SIG-M5 treated with dmso at 0.1 percent for 504 hours (cell line): Measurements from ENCODE around the gene PYGB.

Source experiments
- DNase-seq: peaks from one replicate; lab custom pipeline; 2025; ENCODE audit not compliant: unreplicated experiment; lab: John Stamatoyannopoulos, UW

The PYGB gene

GRCh38 chr20:25215521-25215920, 32.4 kb upstream of the PYGB start:
- no peak for DNase-seq

- DNase-seq, result no peak
These were observed 31.5 kb upstream of the PYGB start for GRCh38 chr20:25216199-25216945.

DNA sequence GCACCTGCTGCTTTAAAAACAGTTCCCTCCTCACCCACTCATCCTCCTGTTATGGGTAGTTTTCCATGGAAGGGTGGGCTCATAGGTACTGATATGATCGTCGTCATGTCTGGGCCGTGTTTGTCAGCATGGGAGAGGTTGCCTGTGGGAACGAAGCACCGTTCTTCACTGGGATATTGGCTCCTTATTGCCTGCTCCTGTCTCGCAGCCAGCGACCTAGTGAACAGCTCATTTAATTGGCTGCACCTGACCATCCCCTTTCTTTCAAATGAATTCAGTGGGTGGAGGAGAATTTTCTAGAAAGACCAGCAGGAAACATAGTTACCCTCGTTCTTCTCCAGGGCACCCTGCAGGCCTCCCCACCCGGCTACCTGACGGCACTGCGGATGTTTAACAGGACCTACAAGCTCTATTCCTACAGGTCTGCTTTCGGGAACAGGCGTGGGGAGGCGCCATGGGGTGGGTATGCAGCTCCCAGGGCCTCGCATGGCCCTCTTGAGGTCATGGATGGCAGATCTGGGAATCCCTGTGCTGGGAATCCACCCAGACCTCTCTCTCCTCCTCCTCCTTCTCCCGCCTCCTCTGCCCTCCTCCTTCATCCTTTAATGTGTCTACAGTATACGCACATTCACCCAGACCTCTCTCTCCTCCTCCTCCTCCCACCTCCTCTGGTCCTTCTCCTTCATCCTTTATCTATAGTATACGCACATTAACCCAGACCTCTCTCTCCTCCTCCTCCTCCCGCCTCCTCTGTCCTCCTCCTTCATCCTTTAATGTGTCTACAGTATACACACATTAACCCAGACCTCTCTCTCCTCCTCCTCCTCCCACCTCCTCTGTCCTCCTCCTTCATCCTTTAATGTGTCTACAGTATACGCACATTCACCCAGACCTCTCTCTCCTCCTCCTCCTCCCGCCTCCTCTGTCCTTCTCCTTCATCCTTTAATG, 30.4 kb upstream of the PYGB start:
- no peak for DNase-seq

- no peak for DNase-seq
These were observed 29.8 kb upstream of the PYGB start for GRCh38 chr20:25218109-25218486.

DNA sequence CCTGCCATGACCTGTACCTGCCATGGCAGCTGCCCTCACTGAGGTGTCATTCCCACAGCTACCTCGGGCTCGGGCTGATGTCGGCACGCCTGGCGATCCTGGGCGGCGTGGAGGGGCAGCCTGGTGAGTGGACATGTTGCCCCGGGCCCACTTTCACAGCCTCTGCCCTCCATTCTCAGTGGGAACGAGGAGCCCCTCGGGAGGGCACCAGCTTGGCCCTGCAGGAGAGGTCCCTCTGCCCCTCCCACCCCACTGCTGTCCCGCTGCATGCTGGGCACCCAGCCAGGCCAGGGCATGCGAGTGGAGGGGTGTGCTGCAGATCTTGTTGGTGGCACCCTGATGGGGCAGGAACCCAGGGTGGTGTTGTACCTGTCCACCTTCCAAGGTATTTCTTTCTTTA, 29.4 kb upstream of the PYGB start:
- DNase-seq, result no peak

- DNase-seq, result no peak
These were observed 28.5 kb upstream of the PYGB start for GRCh38 chr20:25219365-25219764.

GRCh38 chr20:25220021-25220730, 27.7 kb upstream of the PYGB start:
- no peak for DNase-seq

- DNase-seq, result no peak
These were observed 26.9 kb upstream of the PYGB start for GRCh38 chr20:25220810-25221591.

- DNase-seq, result no peak
These were observed 26.1 kb upstream of the PYGB start for GRCh38 chr20:25221592-25222460.

DNA sequence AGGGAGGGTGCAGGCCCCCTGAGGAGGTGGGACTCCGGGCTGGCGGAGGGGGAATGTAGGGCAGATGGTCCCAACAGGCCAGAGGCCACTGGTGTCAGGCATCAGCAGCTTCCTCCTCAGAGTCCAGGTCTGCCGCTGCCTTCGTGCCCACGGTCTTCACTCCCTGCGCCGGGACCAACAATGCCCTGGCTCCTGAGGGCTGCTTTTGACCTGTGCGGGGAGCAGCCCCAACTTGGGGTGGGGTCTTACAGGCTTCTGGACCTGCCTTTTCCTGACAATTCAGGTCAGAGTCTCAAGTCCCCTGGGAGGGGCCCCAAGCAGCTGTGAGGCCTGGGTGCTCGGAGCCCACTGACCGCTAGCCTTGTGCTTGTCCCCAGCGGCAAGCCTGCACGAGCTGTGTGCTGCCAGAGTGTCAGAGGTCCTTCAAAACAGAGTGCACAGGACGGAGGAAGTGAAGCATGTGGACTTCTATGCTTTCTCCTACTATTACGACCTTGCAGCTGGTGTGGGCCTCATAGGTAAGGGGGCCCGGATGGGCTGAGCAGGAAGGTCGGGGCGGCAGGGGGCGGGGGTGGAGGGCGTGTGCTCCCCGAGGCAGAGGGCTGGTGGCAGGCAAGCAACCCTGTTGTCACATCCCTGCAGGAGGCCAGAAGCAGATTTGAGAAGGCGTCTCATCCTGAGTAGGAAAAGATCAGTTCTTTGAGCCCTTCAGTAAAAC, 25.3 kb upstream of the PYGB start:
- no peak for DNase-seq

GRCh38 chr20:25223179-25223661, 24.7 kb upstream of the PYGB start:
- no peak for DNase-seq

GRCh38 chr20:25223765-25224720, 23.8 kb upstream of the PYGB start:
- no peak for DNase-seq

DNA sequence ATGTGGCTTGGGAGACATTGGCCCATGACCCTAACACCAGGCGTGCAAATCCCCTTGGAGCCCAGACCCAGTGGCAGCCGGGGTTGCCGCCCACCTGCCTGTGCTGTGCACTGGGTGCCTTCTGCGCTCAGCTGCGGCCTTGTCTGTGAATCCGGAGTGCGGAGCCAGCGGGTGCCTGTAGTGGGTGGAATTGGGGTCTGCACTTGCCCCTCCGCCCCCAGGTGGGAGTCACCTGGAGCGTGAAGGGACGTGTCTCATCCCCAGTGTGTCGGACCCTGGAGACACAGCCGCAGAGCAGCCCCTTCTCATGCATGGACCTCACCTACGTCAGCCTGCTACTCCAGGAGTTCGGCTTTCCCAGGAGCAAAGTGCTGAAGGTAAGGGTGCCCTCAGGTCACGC, 22.9 kb upstream of the PYGB start:
- DNase-seq, result no peak

DNA sequence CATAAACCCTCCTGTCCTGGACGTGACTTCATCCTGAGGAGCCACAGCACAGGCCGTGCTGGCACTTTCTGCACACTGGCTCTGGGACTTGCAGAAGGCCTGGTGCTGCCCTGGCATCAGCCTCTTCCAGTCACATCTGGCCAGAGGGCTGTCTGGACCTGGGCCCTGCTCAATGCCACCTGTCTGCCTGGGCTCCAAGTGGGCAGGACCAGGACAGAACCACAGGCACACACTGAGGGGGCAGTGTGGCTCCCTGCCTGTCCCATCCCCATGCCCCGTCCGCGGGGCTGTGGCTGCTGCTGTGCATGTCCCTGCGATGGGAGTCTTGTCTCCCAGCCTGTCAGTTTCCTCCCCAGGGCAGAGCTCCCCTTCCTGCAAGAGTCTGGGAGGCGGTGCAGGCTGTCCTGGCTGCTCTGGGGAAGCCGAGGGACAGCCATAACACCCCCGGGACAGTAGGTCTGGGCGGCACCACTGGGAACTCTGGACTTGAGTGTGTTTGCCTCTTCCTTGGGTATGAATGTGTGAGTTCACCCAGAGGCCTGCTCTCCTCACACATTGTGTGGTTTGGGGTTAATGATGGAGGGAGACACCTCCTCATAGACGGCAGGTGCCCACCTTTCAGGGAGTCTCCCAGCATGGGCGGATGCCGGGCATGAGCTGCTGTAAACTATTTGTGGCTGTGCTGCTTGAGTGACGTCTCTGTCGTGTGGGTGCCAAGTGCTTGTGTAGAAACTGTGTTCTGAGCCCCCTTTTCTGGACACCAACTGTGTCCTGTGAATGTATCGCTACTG, 22.0 kb upstream of the PYGB start:
- no peak for DNase-seq

DNA sequence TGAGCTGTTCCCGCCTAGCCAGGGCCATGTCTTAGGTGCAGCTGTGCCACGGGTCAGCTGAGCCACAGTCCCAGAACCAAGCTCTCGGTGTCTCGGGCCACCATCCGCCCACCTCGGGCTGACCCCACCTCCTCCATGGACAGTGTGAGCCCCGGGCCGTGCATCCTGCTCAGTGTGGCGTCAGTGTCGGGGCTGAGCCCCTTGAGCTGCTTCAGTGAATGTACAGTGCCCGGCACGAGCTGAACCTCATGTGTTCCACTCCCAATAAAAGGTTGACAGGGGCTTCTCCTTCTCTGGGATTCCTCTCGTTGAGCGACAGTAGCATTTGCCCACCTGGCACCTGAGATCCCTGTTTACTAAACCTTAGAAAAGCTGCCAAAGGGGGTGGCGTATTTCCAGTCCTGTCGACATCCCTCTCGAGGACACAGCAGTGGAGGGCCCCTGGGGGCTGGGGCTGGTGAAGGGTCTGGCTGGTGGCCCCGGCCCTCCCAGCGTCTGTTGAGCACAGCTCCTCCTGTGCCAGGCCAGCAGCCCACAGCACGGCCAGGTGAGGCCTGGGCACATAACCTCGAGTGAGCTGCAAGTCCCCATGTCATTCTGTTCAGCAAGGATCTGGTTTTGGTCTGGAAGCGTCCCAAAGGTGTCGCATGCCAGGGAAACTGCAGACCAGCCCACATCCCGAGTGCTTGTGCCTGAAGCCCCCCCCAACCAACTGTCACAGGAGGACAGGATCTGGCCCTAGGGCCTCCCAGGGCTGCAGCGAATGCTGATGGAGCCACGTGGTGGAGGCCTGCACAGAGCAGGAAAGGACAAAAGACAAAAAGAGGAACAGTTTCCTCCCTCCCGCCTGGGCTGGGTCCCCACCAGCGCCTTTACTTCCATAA, 21.2 kb upstream of the PYGB start:
- DNase-seq, result no peak

GRCh38 chr20:25227317-25227831, 20.5 kb upstream of the PYGB start:
- no peak for DNase-seq
